D721Med (cell line): ENCODE measurements around the gene MELTF.

Experiments
- DNase-seq: peaks from one replicate; pipeline ENCODE4 v3.0.0; 2011; ENCODE audit warnings: low spot score; ENCODE audit not compliant: insufficient read length
- FAIRE-seq: peaks from 2 replicates; lab custom pipeline; 2011; peaks lifted over from hg19 to GRCh38; lab: Jason Lieb, UNC
- CTCF ChIP-seq: IDR thresholded peaks from 2 replicates; pipeline ENCODE4 v1.5.1; 2012; ENCODE audit warnings: mild to moderate bottlenecking, control low read depth; ENCODE audit not compliant: insufficient read depth; ENCODE audit errors: missing control alignments

Gene MELTF

DNA sequence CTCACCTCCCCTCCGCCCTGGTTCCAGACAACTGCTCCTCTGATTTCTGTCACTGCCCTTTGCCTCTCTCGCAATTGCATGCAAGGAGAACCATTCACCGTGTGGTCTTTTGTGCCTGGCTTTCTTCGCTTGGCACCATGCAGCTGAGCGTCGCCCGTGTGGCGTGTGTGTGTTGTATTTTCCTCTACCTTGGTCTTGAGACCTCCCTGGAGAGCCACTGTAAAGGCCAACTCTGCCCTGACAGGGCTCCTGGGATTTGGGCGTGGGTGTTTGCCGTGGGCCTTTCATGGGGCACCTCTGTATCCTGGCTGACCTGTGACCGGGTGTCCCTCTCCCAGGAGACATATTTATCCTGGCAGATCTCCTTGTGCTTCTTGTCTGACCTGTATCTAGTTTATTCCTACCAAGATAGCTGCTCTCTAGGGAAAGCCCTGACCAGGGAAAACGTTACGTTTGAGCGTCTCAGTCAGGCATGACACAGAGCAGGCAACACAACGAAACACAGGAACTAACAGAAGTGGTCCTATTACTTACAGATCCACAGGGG is 59.0 kb downstream of the MELTF start:
- DNase-seq (no peak), FAIRE-seq (no peak)
- TF ChIP-seq CTCF, result no peak

GRCh38 chr3:196969660-196970546 is 59.7 kb downstream of the MELTF start:
- TF ChIP-seq CTCF, result peak; percentile 64
- DNase-seq (peak; percentile 75), FAIRE-seq (no peak)

DNA sequence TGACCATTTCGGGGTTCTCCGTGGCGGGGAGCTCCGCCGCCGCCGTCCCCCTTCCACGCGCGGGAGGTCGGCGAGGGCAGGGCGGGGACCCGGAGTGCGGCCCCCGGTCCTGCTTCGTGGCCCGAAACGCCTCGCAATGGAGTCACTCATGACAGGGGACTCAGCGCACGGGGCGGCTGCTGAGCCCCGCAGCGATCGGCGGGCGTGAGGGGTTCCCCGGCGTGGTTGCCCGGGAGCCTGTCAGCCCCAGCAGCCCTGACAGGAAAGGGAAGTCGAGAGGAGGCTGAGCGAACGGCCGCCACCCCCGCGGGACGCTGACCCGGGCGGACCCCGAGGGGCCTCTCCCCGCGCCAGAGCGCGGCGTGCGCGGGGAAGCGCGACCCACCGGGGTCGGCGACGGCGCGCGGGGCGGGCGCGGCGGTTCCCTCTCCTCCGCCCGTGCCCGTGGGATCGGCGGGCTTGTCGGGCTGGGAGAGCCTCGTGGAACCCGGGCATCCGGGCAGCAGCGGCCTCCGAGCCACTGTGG is 60.4 kb downstream of the MELTF start:
- TF ChIP-seq CTCF, result no peak
- DNase-seq (no peak), FAIRE-seq (no peak)

- DNase-seq (no peak), FAIRE-seq (no peak)
- TF ChIP-seq CTCF, result no peak
Measured at GRCh38 chr3:196968233-196969133, 61.1 kb downstream of the MELTF start, which contains the start of gene PIGZ. Gene PIGZ (minus strand): TSS chr3:196968833. CDS start chr3:196952031, 16,802 bp downstream.

- no peak for TF ChIP-seq CTCF
- FAIRE-seq (no peak), DNase-seq (no peak)
Measured at GRCh38 chr3:196967412-196968232, 62.0 kb downstream of the MELTF start.
